Epithelial cell of esophagus (primary cell): Measurements from ENCODE around the gene RTN4IP1.
"Not testable (repeated sequence)": the region's sequence is repeated elsewhere in the genome, so short reads cannot be mapped to it uniquely, and the experiment has no call there.

Experiments used
- DNase-seq: peaks from one replicate; pipeline ENCODE4 v3.0.0; 2010; ENCODE audit warnings: low read depth
- H3K4me3 ChIP-seq: 2 replicates; pipeline ENCODE4 v1.5.1; 2011; ENCODE audit warnings: mild to moderate bottlenecking, low read length, control low read depth
- CTCF ChIP-seq: IDR thresholded peaks from 2 replicates; pipeline ENCODE4 v1.5.1; 2011; ENCODE audit warnings: low read depth, mild to moderate bottlenecking, low read length, control low read depth, inconsistent platforms; ENCODE audit not compliant: insufficient read depth; ENCODE audit errors: missing control alignments

Gene RTN4IP1

GRCh38 chr6:106551155-106551554, 78.1 kb downstream of the RTN4IP1 start:
- no peak overlapping the region for H3K4me3 ChIP-seq
- no peak for TF ChIP-seq CTCF
- DNase-seq: no peak

DNA sequence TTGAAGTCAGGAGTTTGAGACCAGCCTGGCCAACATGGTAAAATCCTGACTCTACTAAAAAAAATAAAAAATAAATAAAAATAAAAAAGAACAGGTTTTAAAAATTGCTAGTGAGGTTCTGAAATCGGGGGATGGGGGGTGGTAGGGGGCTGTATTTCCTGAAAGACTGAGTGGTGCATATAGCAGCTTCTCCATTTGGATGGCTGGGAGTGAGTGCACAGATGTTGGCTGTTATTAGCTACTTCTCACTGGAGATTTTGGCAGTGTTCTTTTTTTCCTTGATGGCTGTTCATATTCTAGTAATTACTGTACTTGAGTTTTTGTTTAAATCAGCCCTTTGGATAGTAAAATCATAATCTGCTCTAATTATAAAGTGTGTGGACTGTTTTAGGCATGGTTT, 79.8 kb downstream of the RTN4IP1 start:
- no peak overlapping the region for H3K4me3 ChIP-seq
- no peak for TF ChIP-seq CTCF
- no peak for DNase-seq

- DNase-seq, H3K4me3 ChIP-seq: not testable (repeated sequence)
Observed at GRCh38 chr6:106548926-106549455, 80.3 kb downstream of the RTN4IP1 start.

DNA sequence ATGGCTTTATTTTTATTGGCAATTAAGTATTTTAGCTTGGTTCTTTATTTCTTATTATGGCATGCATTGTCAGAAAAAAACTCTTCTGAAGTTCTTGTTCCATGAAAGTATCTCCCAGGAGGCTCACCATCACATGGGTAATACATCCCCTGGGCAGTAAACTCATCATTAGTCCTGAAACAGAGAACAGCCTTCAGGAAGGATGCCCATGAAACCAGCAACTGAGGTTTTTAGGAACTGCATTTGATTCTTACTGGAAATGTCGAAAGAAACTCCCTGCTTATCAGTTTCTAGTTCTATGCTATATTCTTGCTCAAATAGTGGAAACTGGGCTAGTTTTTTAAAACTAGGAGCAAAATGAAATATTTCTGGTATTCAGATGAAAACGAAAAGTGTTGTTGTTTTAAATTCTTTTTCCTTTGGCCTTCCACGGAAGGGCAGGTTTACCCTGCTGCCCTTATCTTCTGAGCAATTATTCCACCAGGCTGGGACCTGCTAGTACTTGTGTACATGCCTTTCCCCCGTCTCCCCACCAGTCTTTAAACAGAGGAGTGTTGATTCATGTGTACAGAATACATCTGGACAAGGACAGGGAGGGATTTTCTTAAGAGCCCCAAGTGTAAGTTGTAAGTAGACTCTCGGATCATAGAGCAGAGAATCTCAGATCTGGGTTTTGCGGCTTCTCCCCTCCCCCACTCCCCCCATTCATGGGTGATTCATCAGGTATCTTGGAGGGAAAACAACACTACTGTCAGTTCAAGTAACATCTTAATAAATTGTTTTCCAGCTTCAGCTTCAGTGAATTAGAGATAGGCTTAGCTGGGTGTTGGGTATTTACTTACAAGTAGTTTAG, 81.5 kb downstream of the RTN4IP1 start:
- TF ChIP-seq CTCF: no peak
- no peak overlapping the region for H3K4me3 ChIP-seq
- peak; percentile 93 for DNase-seq

GRCh38 chr6:106546691-106547414, 82.4 kb downstream of the RTN4IP1 start:
- TF ChIP-seq CTCF: no peak
- no peak overlapping the region for H3K4me3 ChIP-seq
- peak; percentile 94 for DNase-seq

GRCh38 chr6:106546261-106546690, 83.0 kb downstream of the RTN4IP1 start:
- DNase-seq: peak; percentile 73
- no peak for TF ChIP-seq CTCF
- H3K4me3 ChIP-seq: no peak overlapping the region

DNA sequence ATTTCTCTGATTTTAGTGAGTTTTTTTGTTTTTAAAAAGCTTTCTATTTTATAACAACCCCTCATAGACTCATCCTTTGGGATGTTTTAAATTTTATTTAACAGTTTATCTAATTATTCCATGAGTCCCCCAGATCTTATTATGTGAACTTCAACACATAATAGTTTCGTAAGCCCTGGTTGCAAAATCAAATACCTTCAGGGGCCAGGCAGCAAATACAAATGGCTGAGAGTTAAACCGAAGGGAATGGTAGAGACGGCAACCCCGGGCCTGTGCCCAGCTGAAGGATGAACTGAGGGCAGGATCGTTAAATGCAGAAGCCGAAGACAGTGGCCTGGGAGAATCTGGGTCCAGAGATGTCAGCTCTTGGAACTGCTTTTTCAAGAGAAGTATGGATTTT, 88.4 kb downstream of the RTN4IP1 start:
- no peak for DNase-seq
- no peak for TF ChIP-seq CTCF
- H3K4me3 ChIP-seq: no peak overlapping the region
